GM12878 (cell line): ENCODE data around the gene SHLD1. TPM values are rescaled to one million over a fixed set of nuclear protein-coding genes. Genes with fewer than 3 reads are reported as not detected.

Source experiments
- ATAC-seq: fragments of 200-7000 bp; cut with Tn5 transposase; 3 replicates; pipeline ENCODE4 v1.9.1; 2020; ENCODE audit warnings: mild to moderate bottlenecking, moderate library complexity
- BruUV-seq: library from RNA; stranded (reverse); fragments of 400-500 nt; replicated peaks from 2 replicates; lab custom pipeline; 2021; lab: Mats Ljungman, UMichigan
- CTCF ChIA-PET: fragments of 300-600 bp; sonication (Branson Sonifier 250); formaldehyde crosslinking; extraction: SDS; loops from one replicate; lab custom pipeline; 2021; ENCODE audit warnings: inconsistent platforms; lab: Yijun Ruan, JAX
- POLR2A ChIA-PET: fragments of 350-600 bp; formaldehyde crosslinking; extraction: SDS; loops from one replicate; lab custom pipeline; 2021; ENCODE audit warnings: inconsistent platforms; lab: Charles Lee
- RAD21 ChIA-PET: fragments of 300-600 bp; sonication (Branson Sonifier 250); formaldehyde crosslinking; loops from one replicate; lab custom pipeline; 2023; ENCODE audit warnings: antibody characterized with exemption; ENCODE audit not compliant: unreplicated experiment; lab: Charles Lee
- SMC1A ChIA-PET: fragments of 300-600 bp; sonication (Branson Sonifier 250); formaldehyde crosslinking; loops from one replicate; lab custom pipeline; 2023; ENCODE audit not compliant: unreplicated experiment, uncharacterized antibody; lab: Charles Lee
- DNase-seq: peaks from one replicate; pipeline ENCODE4 v3.0.0-alpha.2; 2011; ENCODE audit warnings: low read depth, low spot score
- FAIRE-seq: peaks from 3 replicates; lab custom pipeline; 2011; peaks lifted over from hg19 to GRCh38; lab: Jason Lieb, UNC
- H2AFZ ChIP-seq: 2 replicates; pipeline ENCODE4 v1.6.0; 2011; ENCODE audit warnings: low read depth, low read length, control low read depth; ENCODE audit not compliant: control insufficient read depth
- H3K27ac ChIP-seq: 2 replicates; pipeline ENCODE4 v1.5.1; 2011; ENCODE audit warnings: control low read depth; ENCODE audit not compliant: control insufficient read depth, insufficient read depth
- H3K27me3 ChIP-seq, 2 experiments: replicated peaks in 1 of 2; 2 replicates each; pipeline versions ENCODE4 v1.6.0 to v1.6.1; 2011; ENCODE audit warnings: low read length in 1 of 2; ENCODE audit not compliant: control insufficient read depth in 2 of 2, insufficient read depth in 2 of 2
- H3K36me3 ChIP-seq, 2 experiments: 2 replicates each; pipeline ENCODE4 v1.5.1; 2011; ENCODE audit warnings: low read length in 1 of 2; ENCODE audit not compliant: control insufficient read depth in 2 of 2, insufficient read depth in 2 of 2
- H3K4me1 ChIP-seq: 2 replicates; pipeline ENCODE4 v1.6.1; 2011; ENCODE audit warnings: mild to moderate bottlenecking, low read length, moderate library complexity, mixed read lengths; ENCODE audit not compliant: control insufficient read depth, insufficient read depth
- H3K4me2 ChIP-seq: 2 replicates; pipeline ENCODE4 v1.6.0; 2011; ENCODE audit warnings: control low read depth; ENCODE audit not compliant: control insufficient read depth, insufficient read depth
- H3K4me3 ChIP-seq: fragments of 200-600 bp; sonication (generic); 2 replicates; pipeline ENCODE4 v1.5.1; 2016
- H3K79me2 ChIP-seq: 2 replicates; pipeline ENCODE4 v1.6.0; 2011; ENCODE audit warnings: low read length; ENCODE audit not compliant: control insufficient read depth, insufficient read depth
- H3K9ac ChIP-seq: 2 replicates; pipeline ENCODE4 v1.8.0; 2011; ENCODE audit warnings: low read length, control low read depth, mixed read lengths; ENCODE audit not compliant: control insufficient read depth, insufficient read depth
- H3K9me3 ChIP-seq: replicated peaks from 3 replicates; pipeline ENCODE4 v1.5.1; 2011; ENCODE audit warnings: mild to moderate bottlenecking, low read length; ENCODE audit not compliant: control insufficient read depth, insufficient read depth
- H4K20me1 ChIP-seq: 2 replicates; pipeline ENCODE4 v1.6.0; 2011; ENCODE audit not compliant: control insufficient read depth, insufficient read depth
- BMI1 ChIP-seq: fragments of 450-650 bp; IDR thresholded peaks from 2 replicates; pipeline ENCODE4 v1.6.1; 2016; ENCODE audit warnings: mild to moderate bottlenecking, moderate library complexity, borderline replicate concordance
- ELK1 ChIP-seq: IDR thresholded peaks from 2 replicates; pipeline ENCODE4 v1.6.1; 2012; ENCODE audit warnings: low read depth, low read length, improper control_type of control experiment
- FOXK2 ChIP-seq: fragments of 450-650 bp; IDR thresholded peaks from 2 replicates; pipeline ENCODE4 v1.6.1; 2017; ENCODE audit warnings: mild to moderate bottlenecking, moderate library complexity
- HDAC6 ChIP-seq: fragments of 200-600 bp; sonication (generic); IDR thresholded peaks from one replicate; pipeline ENCODE4 v1.8.0; 2017; ENCODE audit warnings: antibody characterized with exemption; ENCODE audit not compliant: unreplicated experiment
- HDGF ChIP-seq: fragments of 450-650 bp; IDR thresholded peaks from 2 replicates; pipeline ENCODE4 v1.6.1; 2016; ENCODE audit warnings: antibody characterized with exemption
- NFYB ChIP-seq: IDR thresholded peaks from 2 replicates; pipeline ENCODE4 v1.6.1; 2011; ENCODE audit warnings: low read depth, mild to moderate bottlenecking, low read length, improper control_type of control experiment, moderate library complexity; ENCODE audit not compliant: insufficient read depth
- NR2C2 ChIP-seq: IDR thresholded peaks from 2 replicates; pipeline ENCODE4 v1.6.1; 2011; ENCODE audit warnings: borderline replicate concordance, low read depth; ENCODE audit not compliant: control insufficient read depth, insufficient read length
- WGBS: methylation state at CpG from one replicate; pipeline ENCODE4 v1.1.6; 2016; ENCODE audit warnings: low lambda C conversion rate; ENCODE audit not compliant: insufficient replicate concordance, insufficient coverage; ENCODE audit errors: missing lambda C conversion rate; 5-methylcytosine and 5-hydroxymethylcytosine counted together
- in situ Hi-C: fragments of 300-500 bp; cut with MboI; formaldehyde crosslinking; loops from 9 replicates; pipeline ENCODE4 v1.14.3; 2018; ENCODE audit warnings: mixed read lengths
- intact Hi-C: fragments of 100-400 bp; cut with micrococcal nuclease; formaldehyde crosslinking; loops from one replicate; pipeline ENCODE4 v1.14.2; 2022; ENCODE audit not compliant: unreplicated experiment
- polyA plus RNA-seq, 11 experiments: library from polyadenylated mRNA; depleted of rRNA in 4 of 11; unstranded in 6 of 11; stranded (reverse) in 5 of 11; fragments of >200 nt; fragmentation: Nextera tagmentation in 4 of 11; fragmentation: Illumina TruSeq in 1 of 11; extraction: Ambion mirVana in 4 of 11; extraction: Trizol in 1 of 11; gene quantifications; 1 replicate in 1 of 11; 2 replicates in 10 of 11; pipeline versions ENCODE4 v1.2.1 to v1.2.3, GENCODE V29; 2011 to 2016; ENCODE audit warnings: inconsistent platforms in 2 of 11, missing spikeins in 2 of 11, low read depth in 1 of 11
- total RNA-seq, 4 experiments: library from RNA; depleted of rRNA in 3 of 4; stranded (reverse); fragments of >200 nt in 3 of 4; fragmentation: Illumina TruSeq in 1 of 4; extraction: Trizol in 1 of 4; gene quantifications; 2 replicates each; pipeline versions ENCODE4 v1.2.1 to v1.2.3, GENCODE V29; 2013 to 2021

The SHLD1 gene
- total and polyA plus RNA-seq, 10 of the 15 experiments (the other 5 are each of a cell fraction or from before 2014, with no cell fraction given), result 10.8 to 70.9 (median 25.4) TPM

GRCh38 chr20:5835321-5835821 is 85.2 kb downstream of the SHLD1 start:
- H3K27me3 ChIP-seq, result no peaks in the 10 kb centered on the region
- H3K4me3 ChIP-seq, result no peak overlapping the region
- FAIRE-seq (no peak), ATAC-seq (no peak), DNase-seq (no peak)
- ChIA-PET RAD21 (interaction anchor here (0.7 kb wide), 1 partner anchor 94 kb away, joined by 3 read pairs; no protein-coding TSS in a partner anchor), CTCF (interaction anchor here (0.6 to 2.0 kb wide), 4 partner anchors 10 to 330 kb away, joined by 3 to 7 read pairs (median 4); no protein-coding TSS in a partner anchor), POLR2A (interaction anchor here (0.9 to 1.6 kb wide), 2 partner anchors 9 kb away, joined by 3 to 4 read pairs; no protein-coding TSS in a partner anchor), SMC1A (interaction anchor here (0.8 to 1.8 kb wide), 4 partner anchors 11 to 100 kb away, joined by 3 to 6 read pairs (median 3); no protein-coding TSS in a partner anchor)
- H3K9me3 ChIP-seq, result no peaks in the 10 kb centered on the region; the same call in 2 of the 3 replicates
- no peaks in the 10 kb centered on the region for H4K20me1 ChIP-seq
- no peak overlapping the region for H3K27ac ChIP-seq
- whole genome bisulfite sequencing, result 96% methylated on average over 2 of the region's 2 CpGs
- in situ Hi-C loops, result no loop called here
- H3K36me3 ChIP-seq, result no peaks in the 10 kb centered on the region
- BruUV-seq, result no TSS peak
- intact Hi-C loops, result no loop called here
- TF ChIP-seq HDAC6, result no peak
- TF ChIP-seq ELK1, result no peak
- no peak for TF ChIP-seq NFYB
- no peak for TF ChIP-seq FOXK2
- no peak for TF ChIP-seq NR2C2
- no peak for TF ChIP-seq BMI1
- TF ChIP-seq HDGF, result no peak
- no peak overlapping the region for H3K9ac ChIP-seq
- H3K4me1 ChIP-seq, result no peaks in the 10 kb centered on the region
- no peak overlapping the region for H3K4me2 ChIP-seq
- no peaks in the 10 kb centered on the region for H3K79me2 ChIP-seq
- no peak overlapping the region for H2AFZ ChIP-seq
